ENCODE measurements around the gene CHST5.

Gene CHST5

GRCh38 chr16:75576384-75576811, 40.5 kb upstream of the CHST5 start:
- no peak overlapping the region for H3K27ac ChIP-seq
- no peaks in the 10 kb centered on the region for H3K9me3 ChIP-seq
- DNase-seq = peak in 1 of 2 donors; percentile 5
- peaks cover 59 to 89% (median 77%) of the 10 kb centered on the region in 3 donors for H3K36me3 ChIP-seq
- intact Hi-C loops (cut with DNase I; ENCODE audit: low total_unique reads) = no loop called here
- peaks cover 0 to 18% (median 8%) of the 10 kb centered on the region in 4 donors for H3K4me1 ChIP-seq
- no peaks in the 10 kb centered on the region for H3K27me3 ChIP-seq
- H3K4me3 ChIP-seq = no peak overlapping the region
- no peak for TF ChIP-seq CTCF (IDR thresholded peaks at IDR 0.05)

- DNase-seq = no peak
- Histone ChIP-seq H3K4me1 (peaks cover 0 to 22% (median 9%) of the 10 kb centered on the region in 4 donors), H3K27ac (no peak overlapping the region), H3K4me3 (no peak overlapping the region), H3K27me3 (no peaks in the 10 kb centered on the region), H3K9me3 (no peaks in the 10 kb centered on the region), H3K36me3 (peaks cover 64 to 93% (median 82%) of the 10 kb centered on the region in 3 donors)
- intact Hi-C loops (cut with DNase I; ENCODE audit: low total_unique reads) = no loop called here
- TF ChIP-seq CTCF (IDR thresholded peaks at IDR 0.05) = no peak
These were observed 40.0 kb upstream of the CHST5 start for GRCh38 chr16:75575958-75576357.

GRCh38 chr16:75573955-75574354, 38.0 kb upstream of the CHST5 start:
- no peak for DNase-seq
- TF ChIP-seq CTCF (IDR thresholded peaks at IDR 0.05) = no peak
- H3K36me3 ChIP-seq = peaks cover 77 to 98% (median 89%) of the 10 kb centered on the region in 3 donors
- intact Hi-C loops (cut with DNase I; ENCODE audit: low total_unique reads) = no loop called here
- H3K4me3 ChIP-seq = no peak overlapping the region
- no peak overlapping the region for H3K27ac ChIP-seq
- no peaks in the 10 kb centered on the region for H3K9me3 ChIP-seq
- H3K27me3 ChIP-seq = no peaks in the 10 kb centered on the region
- H3K4me1 ChIP-seq = peaks cover 0 to 42% (median 23%) of the 10 kb centered on the region in 4 donors

DNA sequence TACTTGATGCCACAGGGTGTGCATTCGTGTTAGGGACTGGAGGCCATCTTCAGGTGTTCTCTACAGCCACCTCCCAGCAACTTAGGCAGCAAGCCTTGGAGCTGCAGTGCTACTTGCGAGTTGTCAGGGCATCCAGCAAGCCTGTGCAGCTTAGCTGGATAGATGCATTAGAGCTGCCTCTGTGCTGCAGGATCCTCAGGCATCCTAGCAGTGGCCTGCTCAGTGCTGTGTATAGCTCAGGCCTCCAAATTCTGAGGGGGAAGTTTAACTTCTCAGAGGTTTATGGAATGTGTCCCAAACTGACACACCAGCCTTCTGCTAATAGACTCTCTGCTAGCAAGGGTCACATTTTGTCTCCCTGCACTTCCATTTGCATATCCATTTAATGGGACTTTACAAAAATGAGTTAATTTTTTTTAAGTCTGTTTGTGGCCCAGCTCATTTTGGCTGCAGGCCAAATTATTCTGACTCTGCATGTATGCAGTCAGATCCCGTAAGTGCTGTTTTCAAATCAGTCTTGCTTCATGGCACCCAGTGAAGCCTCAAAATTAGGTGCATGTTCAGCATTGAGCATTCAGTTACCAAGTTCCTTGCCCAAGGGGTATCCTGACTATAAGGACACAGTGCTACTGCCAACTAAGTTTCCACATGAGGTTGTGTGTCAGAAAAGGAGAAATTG, 37.1 kb upstream of the CHST5 start:
- no peak for DNase-seq
- Histone ChIP-seq H3K27me3 (no peaks in the 10 kb centered on the region), H3K36me3 (peaks cover 75 to 98% (median 89%) of the 10 kb centered on the region in 3 donors), H3K27ac (no peak overlapping the region), H3K9me3 (no peaks in the 10 kb centered on the region), H3K4me1 (peaks cover 0 to 52% (median 30%) of the 10 kb centered on the region in 4 donors), H3K4me3 (no peak overlapping the region)
- no peak for TF ChIP-seq CTCF (IDR thresholded peaks at IDR 0.05)
- intact Hi-C loops (cut with DNase I; ENCODE audit: low total_unique reads) = no loop called here

DNA sequence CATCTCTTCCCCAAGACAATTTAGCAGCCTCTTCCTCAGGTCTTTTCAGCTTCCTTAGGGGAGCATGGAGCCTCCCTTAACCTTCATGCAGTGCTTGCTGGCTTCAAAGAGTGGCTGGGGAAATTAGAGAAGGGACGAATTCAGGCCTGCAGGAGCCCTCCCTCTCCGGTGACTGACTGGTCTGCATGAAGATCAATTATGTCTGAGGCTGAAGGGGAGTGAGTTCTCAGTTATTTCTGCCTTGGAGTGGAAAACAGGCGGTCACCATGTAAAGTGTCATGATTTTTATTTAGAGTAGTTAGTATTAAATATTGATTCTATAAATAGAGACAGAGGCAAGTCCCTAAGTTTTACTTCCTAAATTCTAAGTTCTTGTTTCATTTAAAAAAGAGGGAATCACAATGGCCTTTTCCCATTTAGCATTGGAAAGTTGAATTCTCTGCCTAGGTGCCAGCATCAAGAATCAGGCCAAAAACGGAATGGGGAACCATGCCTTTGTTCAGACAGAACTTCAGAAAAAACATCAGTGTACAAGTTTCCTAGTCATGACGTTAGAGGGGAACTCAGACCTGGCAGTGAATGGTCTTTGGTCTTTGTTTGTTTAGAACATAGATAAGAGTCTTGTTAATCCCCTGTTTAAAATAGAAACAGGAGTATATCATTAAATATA, 34.6 kb upstream of the CHST5 start:
- intact Hi-C loops (cut with DNase I; ENCODE audit: low total_unique reads) = no loop called here
- no peak for TF ChIP-seq CTCF (IDR thresholded peaks at IDR 0.05)
- Histone ChIP-seq H3K4me1 (peaks cover 0 to 68% (median 43%) of the 10 kb centered on the region in 4 donors), H3K36me3 (peaks cover 61 to 80% (median 71%) of the 10 kb centered on the region in 3 donors), H3K27me3 (no peaks in the 10 kb centered on the region), H3K9me3 (no peaks in the 10 kb centered on the region), H3K27ac (no peak overlapping the region), H3K4me3 (no peak overlapping the region)
- no peak for DNase-seq
